ENCODE measurements around the gene MRPL1.

GRCh38 chr4:77927991-77928925 is 65.6 kb downstream of the MRPL1 start:
- TF ChIP-seq POLR2A (IDR thresholded peaks at IDR 0.05) (no peak), CTCF (IDR thresholded peaks at IDR 0.05) (no peak)
